GM21619 (cell line): Measurements from ENCODE around the gene SH3BGRL2.

ENCODE experiments used
- ATAC-seq: cut with Tn5 transposase; IDR thresholded peaks from one replicate; pipeline ENCODE4 v1.9.1; 2021; ENCODE audit not compliant: unreplicated experiment

Gene SH3BGRL2

DNA sequence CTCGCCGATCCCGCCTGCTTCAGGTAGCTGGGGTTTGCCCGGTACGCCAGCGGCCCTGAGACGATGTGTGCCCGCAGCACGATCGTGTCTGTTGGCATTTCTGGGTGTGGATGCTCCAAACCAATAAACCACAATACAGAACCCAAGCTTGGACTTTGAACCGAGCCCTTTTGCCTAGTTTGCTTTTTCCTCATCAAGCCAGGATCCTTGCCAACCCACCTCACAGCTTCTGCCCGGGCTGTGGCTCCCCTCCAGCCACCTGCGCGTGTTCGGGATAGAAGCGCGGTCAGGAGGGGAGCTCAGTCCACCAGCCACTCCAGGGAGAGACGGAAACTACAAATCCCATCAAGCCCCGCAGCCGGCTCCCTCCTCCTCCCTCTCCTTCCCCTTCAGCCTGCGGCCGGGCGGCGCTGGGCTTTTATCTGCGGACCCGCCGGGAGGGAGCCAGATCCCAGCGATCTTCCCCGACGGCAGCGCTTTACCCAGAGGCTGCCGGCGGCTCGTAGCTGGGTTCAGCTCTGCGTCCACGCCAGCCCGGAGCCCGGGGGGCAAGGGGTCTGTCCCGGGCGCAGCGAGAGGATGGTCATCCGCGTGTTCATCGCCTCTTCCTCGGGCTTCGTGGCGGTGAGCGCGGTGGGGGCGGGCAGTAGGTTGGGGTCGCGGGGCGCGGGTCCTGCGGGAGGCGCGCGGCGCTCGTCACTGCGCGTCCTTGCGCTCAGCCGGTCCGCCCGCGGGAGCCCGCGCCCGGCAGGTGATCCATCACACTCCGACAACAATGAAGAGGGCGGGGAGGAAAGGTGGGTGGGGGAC, at the start of gene SH3BGRL2:
TSS of gene SH3BGRL2 (plus strand) at position 447 of the 810 bp plus-strand sequence. CDS start at position 580, 133 bp downstream.
- ATAC-seq = peak; percentile 68

GRCh38 chr6:79584332-79584731, 46.8 kb upstream of the SH3BGRL2 start:
- ATAC-seq = no peak

- ATAC-seq = no peak
These were observed 44.6 kb upstream of the SH3BGRL2 start for GRCh38 chr6:79586548-79586947.

- no peak for ATAC-seq
These were observed 41.4 kb upstream of the SH3BGRL2 start for GRCh38 chr6:79589701-79590100.

DNA sequence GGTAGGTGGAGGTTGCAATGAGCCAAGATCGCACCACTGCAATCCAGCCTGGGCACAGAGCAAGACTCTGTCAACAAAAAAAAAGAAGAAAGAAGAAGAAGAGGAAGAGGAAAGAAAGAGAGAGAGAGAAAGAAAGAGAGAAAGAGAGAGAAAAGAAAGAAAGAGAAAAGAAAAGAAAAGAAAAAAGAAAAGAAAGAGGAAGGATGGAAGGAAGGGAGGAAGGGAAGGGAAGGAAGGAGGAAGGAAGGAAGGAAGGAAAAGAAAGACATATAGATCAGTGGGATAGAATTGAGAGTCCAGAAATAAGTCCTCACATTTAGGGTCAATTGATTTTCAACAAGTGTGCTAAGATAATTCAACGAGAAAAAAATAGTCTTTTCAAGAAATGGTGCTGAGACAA, 34.0 kb upstream of the SH3BGRL2 start:
- ATAC-seq = no peak

- no peak for ATAC-seq
These were observed 33.1 kb upstream of the SH3BGRL2 start for GRCh38 chr6:79598012-79598411.

- ATAC-seq = no peak
These were observed 31.3 kb upstream of the SH3BGRL2 start for GRCh38 chr6:79599725-79600259.

- ATAC-seq = no peak
These were observed 30.8 kb upstream of the SH3BGRL2 start for GRCh38 chr6:79600313-79600712.

DNA sequence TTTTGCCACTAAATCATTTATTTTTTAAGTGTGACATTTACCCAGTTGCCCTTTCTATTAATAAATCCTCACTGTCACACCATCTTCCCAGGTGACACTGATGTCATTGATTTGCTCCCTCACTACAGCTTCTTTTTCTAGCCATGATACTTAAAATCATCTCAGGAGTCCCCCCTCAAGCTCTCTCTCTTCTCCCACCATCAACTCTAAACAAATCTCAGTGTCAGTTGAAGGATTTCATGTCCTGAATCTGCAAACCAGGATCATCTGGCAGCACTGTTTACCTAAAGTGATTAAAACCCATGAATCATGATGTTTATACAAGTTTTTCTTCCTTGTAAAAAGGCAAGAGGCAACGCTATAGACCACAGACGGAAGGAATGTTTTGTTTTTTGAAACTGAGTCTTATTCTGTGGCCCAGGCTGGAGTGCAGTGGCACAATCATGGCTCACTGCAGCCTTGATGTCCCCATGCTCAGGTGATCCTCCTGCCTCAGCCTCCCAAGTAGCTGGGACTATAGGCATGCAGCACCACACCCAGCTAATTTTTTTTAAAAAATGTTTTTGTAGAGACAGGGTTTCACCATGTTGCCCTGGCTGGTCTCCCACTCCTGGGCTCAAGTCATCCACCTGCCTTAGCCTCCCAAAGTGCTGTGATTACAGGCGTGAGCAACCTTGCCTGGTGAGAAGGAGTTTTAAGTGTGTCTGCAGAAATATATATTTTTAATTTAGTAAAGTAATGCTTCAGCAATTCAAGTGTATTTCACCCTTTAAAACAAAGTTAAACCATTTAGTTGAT, 30.1 kb upstream of the SH3BGRL2 start:
- no peak for ATAC-seq

DNA sequence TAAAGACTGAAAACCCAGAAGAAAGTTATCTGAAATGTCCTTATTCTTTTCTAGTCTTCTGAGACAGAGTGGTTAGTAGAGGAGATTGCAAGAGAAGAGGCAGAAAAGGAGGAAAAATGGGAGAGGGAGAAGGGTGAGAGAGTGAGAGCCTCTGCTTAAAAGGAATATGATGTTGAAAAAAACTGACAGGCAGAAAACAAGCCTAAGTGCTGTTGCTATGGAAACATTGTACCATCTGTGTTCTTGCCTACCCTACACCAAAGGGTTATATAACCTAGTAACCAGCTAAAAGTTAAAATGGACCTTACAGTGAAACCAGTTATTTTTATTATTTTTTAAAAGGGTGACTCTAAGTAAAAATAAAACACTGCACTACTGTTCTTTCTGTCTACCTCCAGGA, 28.3 kb upstream of the SH3BGRL2 start:
- ATAC-seq = no peak

DNA sequence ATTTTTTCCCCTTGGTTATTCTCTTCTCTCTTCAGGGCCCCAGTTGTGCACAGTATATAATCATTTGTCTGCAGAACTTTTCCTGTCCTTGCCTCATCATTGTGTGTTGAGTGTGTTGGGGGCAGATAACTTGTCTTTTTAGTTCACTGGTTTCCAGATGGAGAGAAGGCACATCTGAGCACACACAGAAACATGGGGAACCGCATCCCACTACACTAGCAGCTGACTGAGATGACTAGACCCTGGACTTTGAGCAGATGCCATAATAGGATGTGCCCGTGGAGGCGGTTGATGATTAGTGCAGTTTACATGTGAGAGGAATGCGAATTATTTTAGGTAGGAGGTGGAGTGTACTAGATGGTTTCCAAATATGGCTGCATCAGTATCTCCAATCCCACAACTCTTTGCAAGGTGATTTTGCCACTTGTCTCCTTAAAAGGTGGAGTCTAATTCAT, 26.5 kb upstream of the SH3BGRL2 start:
- ATAC-seq = no peak

DNA sequence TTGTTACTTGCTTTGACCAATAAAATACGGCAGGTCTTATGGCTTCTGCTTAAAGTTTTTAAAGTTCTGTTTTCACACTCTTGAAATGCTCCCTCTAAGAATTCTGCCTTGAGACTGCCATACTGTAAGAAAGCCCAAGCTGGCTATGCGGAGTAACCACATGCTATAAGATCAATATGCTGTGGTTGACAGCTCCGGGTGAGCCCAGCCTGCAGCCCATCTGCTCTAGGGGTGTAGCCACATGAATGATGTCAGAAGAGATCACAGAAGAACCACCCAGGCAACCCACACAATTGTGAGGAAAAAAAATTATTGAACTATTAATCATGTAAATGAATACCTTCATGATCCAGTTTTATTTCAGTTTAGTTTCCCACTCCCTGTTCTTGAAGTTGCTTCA, 26.1 kb upstream of the SH3BGRL2 start:
- no peak for ATAC-seq

- no peak for ATAC-seq
These were observed 25.0 kb upstream of the SH3BGRL2 start for GRCh38 chr6:79605968-79606764.

DNA sequence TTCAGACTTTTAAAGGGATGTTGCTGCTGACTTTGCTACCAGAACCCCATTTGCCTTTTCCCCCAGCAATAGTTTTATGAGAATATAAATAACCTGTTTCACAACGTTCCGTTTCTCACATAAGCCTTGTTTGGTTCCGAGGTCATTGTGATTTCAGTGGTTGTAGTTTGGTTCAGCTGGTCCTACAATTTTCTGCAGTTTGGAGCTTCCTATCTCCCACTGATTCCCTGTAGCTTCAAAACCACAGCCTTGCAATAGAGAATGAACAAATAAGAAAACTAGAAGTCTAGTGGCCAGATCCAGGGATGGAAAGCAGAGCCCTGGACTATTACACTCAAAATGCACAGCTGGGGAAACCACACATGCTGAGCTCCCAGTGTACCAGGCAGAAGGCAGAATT, 24.1 kb upstream of the SH3BGRL2 start:
- no peak for ATAC-seq

GRCh38 chr6:79608334-79609224, 22.6 kb upstream of the SH3BGRL2 start:
- no peak for ATAC-seq

- ATAC-seq = no peak
These were observed 21.9 kb upstream of the SH3BGRL2 start for GRCh38 chr6:79609225-79609595.

DNA sequence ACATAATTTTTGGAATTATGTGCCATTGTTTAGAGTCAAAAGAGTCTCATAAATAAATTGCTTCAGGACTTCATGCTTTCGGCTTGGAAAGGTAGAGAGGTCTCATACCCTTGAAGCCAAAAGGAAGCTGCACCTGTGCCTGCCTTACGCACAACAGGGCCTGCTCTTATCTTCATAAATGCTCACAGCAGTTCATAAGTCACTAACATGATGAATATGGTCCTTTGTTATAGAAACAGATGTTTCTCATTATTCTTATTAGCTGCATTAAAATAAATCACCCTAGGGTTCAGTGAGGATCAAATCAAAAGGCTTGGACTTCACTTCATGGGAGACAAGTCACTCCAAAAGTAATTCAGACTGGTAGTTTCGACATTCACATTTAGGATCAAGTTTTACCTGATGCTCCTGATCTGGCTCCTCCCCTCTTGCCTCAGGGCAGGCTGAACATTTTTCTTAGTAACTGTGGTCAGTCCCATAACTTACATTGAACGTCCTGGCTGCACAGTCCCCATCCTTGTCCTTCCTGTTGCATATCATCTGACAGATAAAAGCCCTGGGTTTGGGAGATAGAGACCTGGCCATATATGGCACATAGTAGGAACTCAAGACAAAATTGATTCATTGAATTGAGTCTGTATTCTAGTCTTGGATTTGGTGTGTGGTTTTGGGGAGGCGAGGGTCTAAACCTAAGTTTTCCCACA, 20.7 kb upstream of the SH3BGRL2 start:
- ATAC-seq = no peak

GRCh38 chr6:79612457-79612856, 18.7 kb upstream of the SH3BGRL2 start:
- ATAC-seq = no peak

DNA sequence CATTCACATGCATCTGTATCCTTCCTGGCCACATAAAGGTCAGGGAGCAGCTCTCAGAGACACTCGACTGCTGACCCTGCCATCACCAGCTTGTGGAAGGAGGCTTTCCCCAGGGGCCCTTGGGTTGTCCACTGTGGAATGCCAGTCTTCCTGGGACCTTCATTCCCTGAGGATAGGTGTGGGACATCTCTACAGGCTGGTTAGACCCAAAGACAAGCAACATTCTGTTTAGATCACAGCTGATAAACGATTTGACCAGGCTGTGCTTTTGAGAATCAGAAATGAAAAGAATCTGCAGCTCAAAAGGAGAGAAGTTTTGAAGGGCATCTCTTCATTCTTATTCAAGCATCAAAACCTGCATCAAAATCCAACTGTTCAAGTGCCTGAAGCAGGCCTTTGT, 18.2 kb upstream of the SH3BGRL2 start:
- no peak for ATAC-seq
